ENCODE data around the gene TMPRSS11F.
"Not testable (repeated sequence)": the region's sequence is repeated elsewhere in the genome, so short reads cannot be mapped to it uniquely, and the experiment has no call there.

TMPRSS11F gene

DNA sequence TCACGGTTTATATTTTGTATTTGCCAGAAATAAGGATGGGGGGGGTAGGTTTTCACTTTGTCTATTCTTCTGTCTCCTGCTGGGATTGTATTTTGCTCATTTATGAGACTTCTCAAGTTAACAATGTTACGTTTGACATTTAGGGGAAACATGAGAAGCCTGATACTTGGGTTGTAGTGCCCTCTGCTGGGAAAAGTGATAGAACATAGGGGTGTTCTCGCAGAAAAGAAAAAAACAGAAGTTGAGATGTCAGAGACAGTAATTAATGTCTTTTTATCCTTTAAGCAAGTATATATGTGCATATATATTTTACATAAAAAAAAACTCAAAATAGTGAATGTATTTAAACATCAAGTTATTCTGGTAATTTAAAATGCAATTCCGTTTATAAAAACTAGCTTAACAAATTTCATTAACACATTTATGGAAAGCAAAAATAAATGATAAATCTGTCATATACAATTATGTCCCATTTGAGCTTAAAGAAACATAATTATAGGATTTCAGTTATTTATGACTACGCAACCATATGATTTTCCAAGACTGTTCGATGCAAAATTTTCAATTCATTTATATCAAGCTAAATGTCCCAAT is 46.0 kb upstream of the TMPRSS11F start:
- Histone ChIP-seq H3K79me2 (ENCODE audit: insufficient read depth, low read length) (no peaks in the 10 kb centered on the region), H4K20me1 (ENCODE audit: insufficient read depth, low read length) (no peaks in the 10 kb centered on the region), H3K36me3 (ENCODE audit: insufficient read depth, low read length) (no peaks in the 10 kb centered on the region), H3K9me3 (ENCODE audit: insufficient read depth, low read length, severe bottlenecking) (no peaks in the 10 kb centered on the region), H3K27ac (ENCODE audit: low read length) (no peak overlapping the region), H3K27me3 (ENCODE audit: insufficient read depth, low read length, poor library complexity) (peaks cover 4% of the 10 kb centered on the region), H3K4me1 (ENCODE audit: insufficient read depth, low read length) (no peaks in the 10 kb centered on the region), H3K4me2 (ENCODE audit: insufficient read depth, low read length) (no peak overlapping the region), H3K4me3 (ENCODE audit: low read depth in 1 of 2, low read length in 2 of 2) (no peak overlapping the region), H2AFZ (ENCODE audit: low read depth, low read length) (no peak overlapping the region), H3K9ac (ENCODE audit: low read depth, low read length) (no peak overlapping the region)
- TF ChIP-seq EZH2 (IDR thresholded peaks at IDR 0.05; ENCODE audit: borderline replicate concordance, low read depth, low read length, severe bottlenecking), result no peak
- TF ChIP-seq, protein P1, sequence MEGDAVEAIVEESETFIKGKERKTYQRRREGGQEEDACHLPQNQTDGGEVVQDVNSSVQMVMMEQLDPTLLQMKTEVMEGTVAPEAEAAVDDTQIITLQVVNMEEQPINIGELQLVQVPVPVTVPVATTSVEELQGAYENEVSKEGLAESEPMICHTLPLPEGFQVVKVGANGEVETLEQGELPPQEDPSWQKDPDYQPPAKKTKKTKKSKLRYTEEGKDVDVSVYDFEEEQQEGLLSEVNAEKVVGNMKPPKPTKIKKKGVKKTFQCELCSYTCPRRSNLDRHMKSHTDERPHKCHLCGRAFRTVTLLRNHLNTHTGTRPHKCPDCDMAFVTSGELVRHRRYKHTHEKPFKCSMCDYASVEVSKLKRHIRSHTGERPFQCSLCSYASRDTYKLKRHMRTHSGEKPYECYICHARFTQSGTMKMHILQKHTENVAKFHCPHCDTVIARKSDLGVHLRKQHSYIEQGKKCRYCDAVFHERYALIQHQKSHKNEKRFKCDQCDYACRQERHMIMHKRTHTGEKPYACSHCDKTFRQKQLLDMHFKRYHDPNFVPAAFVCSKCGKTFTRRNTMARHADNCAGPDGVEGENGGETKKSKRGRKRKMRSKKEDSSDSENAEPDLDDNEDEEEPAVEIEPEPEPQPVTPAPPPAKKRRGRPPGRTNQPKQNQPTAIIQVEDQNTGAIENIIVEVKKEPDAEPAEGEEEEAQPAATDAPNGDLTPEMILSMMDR (IDR thresholded peaks at IDR 0.05; ENCODE audit: borderline replicate concordance, extremely low read depth, low read length, poor library complexity, severe bottlenecking), result peak; percentile 80
- ATAC-seq (ENCODE audit: insufficient read depth, low read depth) (peak; percentile 80), DNase-seq (peak; percentile 55)

DNA sequence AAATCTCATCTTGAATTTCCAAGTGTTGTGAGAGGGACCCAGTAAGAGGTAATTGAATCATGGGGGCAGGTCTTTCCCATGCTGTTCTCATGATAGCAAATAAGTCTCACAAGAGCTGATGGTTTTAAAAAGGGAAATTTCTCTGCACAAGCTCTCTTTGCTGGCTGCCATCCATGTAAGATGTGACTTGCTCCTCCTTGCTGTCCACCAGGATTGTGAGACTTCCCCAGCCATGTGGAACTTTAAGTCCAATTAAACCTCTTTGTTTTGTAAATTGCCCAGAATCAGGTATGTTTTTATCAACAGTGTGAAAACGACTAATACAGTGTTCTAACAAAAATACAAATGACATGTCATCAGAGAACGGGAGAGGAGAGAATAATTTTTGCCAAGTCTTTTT is 44.7 kb upstream of the TMPRSS11F start:
- H3K27ac ChIP-seq (ENCODE audit: low read length); H3K4me1 ChIP-seq (ENCODE audit: insufficient read depth, low read length); H3K27me3 ChIP-seq (ENCODE audit: insufficient read depth, low read length, poor library complexity); H3K79me2 ChIP-seq (ENCODE audit: insufficient read depth, low read length); ATAC-seq (ENCODE audit: insufficient read depth, low read depth); H3K9ac ChIP-seq (ENCODE audit: low read depth, low read length); H2AFZ ChIP-seq (ENCODE audit: low read depth, low read length); H3K36me3 ChIP-seq (ENCODE audit: insufficient read depth, low read length); DNase-seq; H3K4me3 ChIP-seq (ENCODE audit: low read depth in 1 of 2, low read length in 2 of 2); H3K9me3 ChIP-seq (ENCODE audit: insufficient read depth, low read length, severe bottlenecking); H3K4me2 ChIP-seq (ENCODE audit: insufficient read depth, low read length); H4K20me1 ChIP-seq (ENCODE audit: insufficient read depth, low read length): not testable (repeated sequence)

DNA sequence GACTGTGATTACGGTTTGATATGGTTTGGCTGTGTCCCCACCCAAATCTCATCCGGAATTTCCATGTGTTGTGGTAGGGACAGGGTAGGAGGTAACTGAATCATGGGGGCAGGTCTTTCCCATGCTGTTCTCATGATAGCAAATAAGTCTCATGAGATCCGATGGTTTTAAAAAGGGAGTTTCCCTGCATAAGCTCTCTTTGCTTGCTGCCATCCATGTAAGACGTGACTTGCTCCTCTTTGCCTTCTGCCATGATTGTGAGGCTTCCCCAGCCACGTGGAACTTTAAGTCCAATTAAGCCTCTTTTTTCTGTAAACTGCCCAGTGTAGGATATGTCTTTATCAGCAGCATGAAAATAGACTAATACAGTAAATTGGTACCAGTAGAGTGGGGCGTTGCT is 42.5 kb upstream of the TMPRSS11F start:
- not testable (repeated sequence) for H3K27me3 ChIP-seq (ENCODE audit: insufficient read depth, low read length, poor library complexity); ATAC-seq (ENCODE audit: insufficient read depth, low read depth); H3K4me3 ChIP-seq (ENCODE audit: low read depth in 1 of 2, low read length in 2 of 2); H3K36me3 ChIP-seq (ENCODE audit: insufficient read depth, low read length); H3K9ac ChIP-seq (ENCODE audit: low read depth, low read length); H3K79me2 ChIP-seq (ENCODE audit: insufficient read depth, low read length); H3K27ac ChIP-seq (ENCODE audit: low read length); H3K9me3 ChIP-seq (ENCODE audit: insufficient read depth, low read length, severe bottlenecking); H3K4me2 ChIP-seq (ENCODE audit: insufficient read depth, low read length); DNase-seq; H3K4me1 ChIP-seq (ENCODE audit: insufficient read depth, low read length); H2AFZ ChIP-seq (ENCODE audit: low read depth, low read length); H4K20me1 ChIP-seq (ENCODE audit: insufficient read depth, low read length)

DNA sequence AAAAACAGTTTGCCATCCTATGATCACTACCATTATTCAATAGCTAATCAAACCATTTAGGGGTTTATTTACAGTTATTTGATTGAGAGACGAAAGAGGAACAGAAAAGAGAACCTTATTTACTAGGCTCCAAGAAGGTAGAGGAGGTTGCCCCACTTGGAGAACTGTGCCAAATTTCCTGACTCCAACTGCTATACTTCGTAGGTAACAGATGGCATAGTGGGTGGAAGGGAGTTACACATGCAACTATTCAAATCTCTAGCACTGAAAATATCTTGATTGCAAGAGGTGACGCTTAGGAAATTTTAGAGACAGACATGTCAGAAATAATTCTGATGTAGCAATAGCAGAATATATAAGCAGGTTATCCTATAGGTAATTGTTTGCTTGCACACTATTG is 38.0 kb upstream of the TMPRSS11F start:
- no peaks in the 10 kb centered on the region for H3K36me3 ChIP-seq (ENCODE audit: insufficient read depth, low read length)
- no peak for DNase-seq
- no peak overlapping the region for H3K27ac ChIP-seq (ENCODE audit: low read length)
- no peak overlapping the region for H3K4me2 ChIP-seq (ENCODE audit: insufficient read depth, low read length)
- no peaks in the 10 kb centered on the region for H3K4me1 ChIP-seq (ENCODE audit: insufficient read depth, low read length)
- H3K27me3 ChIP-seq (ENCODE audit: insufficient read depth, low read length, poor library complexity), result no peaks in the 10 kb centered on the region
- no peak for ATAC-seq (ENCODE audit: insufficient read depth, low read depth)
- H3K4me3 ChIP-seq (ENCODE audit: low read depth in 1 of 2, low read length in 2 of 2), result no peak overlapping the region
- H3K9me3 ChIP-seq (ENCODE audit: insufficient read depth, low read length, severe bottlenecking), result no peaks in the 10 kb centered on the region
- no peak overlapping the region for H3K9ac ChIP-seq (ENCODE audit: low read depth, low read length)
- no peaks in the 10 kb centered on the region for H4K20me1 ChIP-seq (ENCODE audit: insufficient read depth, low read length)
- H2AFZ ChIP-seq (ENCODE audit: low read depth, low read length), result no peak overlapping the region
- TF ChIP-seq, protein P1 (IDR thresholded peaks at IDR 0.05; ENCODE audit: borderline replicate concordance, extremely low read depth, low read length, poor library complexity, severe bottlenecking), result no peak
- TF ChIP-seq EZH2 (IDR thresholded peaks at IDR 0.05; ENCODE audit: borderline replicate concordance, low read depth, low read length, severe bottlenecking), result no peak
- H3K79me2 ChIP-seq (ENCODE audit: insufficient read depth, low read length), result no peaks in the 10 kb centered on the region
